GM21529 (cell line): Measurements from ENCODE around the gene POLE3.
"Not testable (repeated sequence)": the region's sequence is repeated elsewhere in the genome, so short reads cannot be mapped to it uniquely, and the experiment has no call there.

ENCODE experiments used
- ATAC-seq: cut with Tn5 transposase; IDR thresholded peaks from one replicate; pipeline ENCODE4 v1.9.1; 2021; ENCODE audit not compliant: unreplicated experiment

Gene POLE3

GRCh38 chr9:113406353-113406752 lies 4.1 kb downstream of the POLE3 start:
- not testable (repeated sequence) for ATAC-seq

- no peak for ATAC-seq
Measured at GRCh38 chr9:113403646-113404045, 6.8 kb downstream of the POLE3 start.

GRCh38 chr9:113401027-113401792 lies 9.3 kb downstream of the POLE3 start, which contains the start of gene ALAD:
TSS of gene ALAD (minus strand) at chr9:113401284. CDS start at chr9:113393559, 7,725 bp downstream.
- ATAC-seq = peak; percentile 98

- ATAC-seq = no peak
Measured at GRCh38 chr9:113399646-113400200, 10.8 kb downstream of the POLE3 start.

- no peak for ATAC-seq
Measured at GRCh38 chr9:113398796-113399195, 11.7 kb downstream of the POLE3 start.

GRCh38 chr9:113397203-113397631 lies 13.3 kb downstream of the POLE3 start:
- no peak for ATAC-seq

- ATAC-seq = no peak
Measured at GRCh38 chr9:113395000-113395861, 15.2 kb downstream of the POLE3 start.

GRCh38 chr9:113393281-113393680 lies 17.2 kb downstream of the POLE3 start:
- no peak for ATAC-seq

GRCh38 chr9:113391917-113392316 lies 18.6 kb downstream of the POLE3 start:
- ATAC-seq = no peak

GRCh38 chr9:113390192-113390960 lies 20.1 kb downstream of the POLE3 start:
- ATAC-seq = no peak

- ATAC-seq = no peak
Measured at GRCh38 chr9:113389451-113389850, 21.0 kb downstream of the POLE3 start.

GRCh38 chr9:113388833-113389232 lies 21.6 kb downstream of the POLE3 start:
- ATAC-seq = no peak

GRCh38 chr9:113387560-113388230 lies 22.8 kb downstream of the POLE3 start:
- ATAC-seq = no peak

- ATAC-seq = no peak
Measured at GRCh38 chr9:113386571-113387393, 23.7 kb downstream of the POLE3 start.

- ATAC-seq = no peak
Measured at GRCh38 chr9:113381909-113382411, 28.5 kb downstream of the POLE3 start.

GRCh38 chr9:113381441-113381840 lies 29.0 kb downstream of the POLE3 start:
- ATAC-seq = not testable (repeated sequence)

- peak; percentile 72 for ATAC-seq
Measured at GRCh38 chr9:113380869-113381378, 29.6 kb downstream of the POLE3 start.

GRCh38 chr9:113379829-113380210 lies 30.7 kb downstream of the POLE3 start:
- not testable (repeated sequence) for ATAC-seq
